Kidney epithelial cell (primary cell): ENCODE data around the gene ISYNA1. TPM values are rescaled to one million over a fixed set of nuclear protein-coding genes. Genes with fewer than 3 reads are reported as not detected.

Experiments used
- DNase-seq: peaks from one replicate; pipeline ENCODE4 v3.0.0-alpha.2; 2010; ENCODE audit warnings: low read depth
- H3K27me3 ChIP-seq: 2 replicates; pipeline ENCODE4 v1.6.0; 2011; ENCODE audit warnings: low read length; ENCODE audit not compliant: control insufficient read depth, insufficient read depth
- H3K36me3 ChIP-seq: 2 replicates; pipeline ENCODE4 v1.5.1; 2011; ENCODE audit warnings: low read length; ENCODE audit not compliant: control insufficient read depth, insufficient read depth
- H3K4me3 ChIP-seq: 2 replicates; pipeline ENCODE4 v1.5.1; 2011; ENCODE audit warnings: low read depth, mild to moderate bottlenecking, control low read depth, low read length
- CTCF ChIP-seq: IDR thresholded peaks from 2 replicates; pipeline ENCODE4 v1.5.1; 2011; ENCODE audit warnings: mild to moderate bottlenecking, moderate library complexity, low read length, control low read depth, inconsistent platforms; ENCODE audit not compliant: insufficient read depth, poor library complexity, severe bottlenecking
- total RNA-seq: library from RNA; depleted of rRNA; stranded (reverse); fragments of >200 nt; gene quantifications from 2 replicates; pipeline ENCODE4 v1.2.3, GENCODE V29; 2015

Gene ISYNA1
- total RNA-seq, 1 donor from 2014 or later = 53.9 TPM

- no peaks in the 10 kb centered on the region for H3K36me3 ChIP-seq
- no peaks in the 10 kb centered on the region for H3K27me3 ChIP-seq
- no peak overlapping the region for H3K4me3 ChIP-seq
- DNase-seq = no peak
- TF ChIP-seq CTCF = no peak
Measured at GRCh38 chr19:18465214-18465963, 27.5 kb upstream of the ISYNA1 start.

- peaks cover 2% of the 10 kb centered on the region for H3K36me3 ChIP-seq
- H3K27me3 ChIP-seq = no peaks in the 10 kb centered on the region
- TF ChIP-seq CTCF = no peak
- no peak for DNase-seq
- H3K4me3 ChIP-seq = no peak overlapping the region
Measured at GRCh38 chr19:18464646-18465045, 26.7 kb upstream of the ISYNA1 start.

- DNase-seq = no peak
- Histone ChIP-seq H3K36me3 (peaks cover 5% of the 10 kb centered on the region), H3K27me3 (no peaks in the 10 kb centered on the region), H3K4me3 (no peak overlapping the region)
- TF ChIP-seq CTCF = no peak
Measured at GRCh38 chr19:18461471-18461870, 23.5 kb upstream of the ISYNA1 start.

- no peak overlapping the region for H3K4me3 ChIP-seq
- H3K27me3 ChIP-seq = no peaks in the 10 kb centered on the region
Measured at GRCh38 chr19:18460900-18461299, 23.0 kb upstream of the ISYNA1 start.

GRCh38 chr19:18457483-18458331, 19.8 kb upstream of the ISYNA1 start:
- no peak for DNase-seq
- TF ChIP-seq CTCF = no peak
- H3K36me3 ChIP-seq = peaks cover 5% of the 10 kb centered on the region

More at GRCh38 chr19:18460900-18461299, 23.0 kb upstream of the ISYNA1 start:
- H3K36me3 ChIP-seq = peaks cover 5% of the 10 kb centered on the region
- no peak for DNase-seq
- no peak for TF ChIP-seq CTCF

More at GRCh38 chr19:18457483-18458331, 19.8 kb upstream of the ISYNA1 start:
- no peaks in the 10 kb centered on the region for H3K27me3 ChIP-seq
- H3K4me3 ChIP-seq = no peak overlapping the region
